Inferior parietal cortex (tissue), 1 donor: ENCODE data around the gene MAPK10.
"Not testable (repeated sequence)": the region's sequence is repeated elsewhere in the genome, so short reads cannot be mapped to it uniquely, and the experiment has no call there.

ENCODE experiments used
- DNase-seq: peaks from one replicate; pipeline ENCODE4 v3.0.0-alpha.2; 2016; ENCODE audit errors: extremely low spot score

Gene MAPK10

DNA sequence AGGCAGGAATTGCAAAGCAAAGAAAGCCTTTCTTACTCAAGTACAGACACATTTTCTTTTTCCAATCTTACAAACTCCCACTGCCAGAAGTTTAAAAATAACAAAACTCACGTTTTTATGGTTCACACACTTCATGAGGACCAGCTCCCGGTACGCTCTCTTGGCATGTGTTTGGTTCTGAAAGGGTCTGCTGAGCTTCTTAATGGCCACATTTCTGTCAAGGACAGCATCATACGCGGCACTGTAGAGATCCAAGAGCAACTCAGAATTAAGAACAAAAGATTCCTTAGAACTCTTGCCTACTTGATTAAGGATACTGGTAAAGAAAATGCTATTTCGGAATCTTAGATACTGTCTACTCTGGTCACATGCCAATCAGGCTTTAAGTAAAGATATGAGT lies 252.7 kb downstream of the MAPK10 start:
- no peak for DNase-seq

DNA sequence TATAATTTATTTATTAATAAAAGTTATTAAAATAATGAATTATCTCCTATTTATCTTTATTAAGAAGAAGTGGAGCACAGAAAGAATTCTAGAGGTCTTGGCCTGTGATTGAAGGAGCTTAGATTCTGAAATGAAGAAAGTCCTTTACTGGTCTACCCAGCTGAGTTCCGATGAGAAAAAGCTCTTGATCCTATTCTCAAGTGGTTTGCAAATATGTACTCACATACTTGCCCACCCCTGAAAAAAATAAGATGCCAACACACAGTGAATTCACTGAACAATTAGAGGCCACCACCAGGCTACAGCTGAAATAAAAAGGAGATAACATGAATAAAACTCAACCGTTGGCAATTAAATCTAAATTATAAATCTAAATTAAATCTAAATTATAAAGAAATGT lies 253.4 kb downstream of the MAPK10 start:
- DNase-seq, result no peak

DNA sequence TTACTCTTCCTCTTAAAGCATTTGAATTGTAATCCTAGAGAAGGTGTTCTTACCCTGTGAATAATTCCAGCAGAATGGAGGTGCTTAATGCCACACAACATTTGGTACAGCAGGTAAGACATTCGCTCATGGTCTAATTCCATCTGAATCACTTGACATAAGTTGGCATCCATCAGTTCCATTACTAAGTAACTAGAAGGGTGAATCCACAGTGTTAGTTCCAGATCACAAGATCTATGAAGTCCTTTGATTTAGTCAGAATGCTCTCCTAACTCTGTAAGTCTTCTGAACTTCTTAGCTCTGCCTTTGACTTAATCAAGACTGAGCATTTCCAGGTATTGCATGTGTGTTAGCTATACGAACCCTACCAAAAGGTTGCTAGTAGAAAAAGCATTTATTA lies 258.0 kb downstream of the MAPK10 start:
- no peak for DNase-seq

DNA sequence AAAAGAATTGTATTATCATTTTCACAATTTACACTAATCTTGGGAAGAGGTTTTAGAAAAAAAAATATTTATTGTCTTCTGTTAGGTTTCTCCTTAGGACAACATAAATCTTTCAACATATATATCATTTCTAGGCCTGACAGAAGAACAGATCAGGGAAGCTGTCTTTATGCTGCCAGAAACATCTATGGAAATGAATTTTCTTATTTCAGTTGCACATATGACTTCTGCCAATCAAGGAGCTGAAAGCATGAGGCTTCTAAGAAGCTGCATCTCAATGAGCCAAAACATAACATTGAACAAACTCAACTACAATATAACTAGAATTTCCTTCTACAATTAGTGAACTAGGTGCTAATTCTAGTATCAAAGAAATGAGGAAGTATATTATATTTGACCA lies 258.4 kb downstream of the MAPK10 start:
- no peak for DNase-seq

DNA sequence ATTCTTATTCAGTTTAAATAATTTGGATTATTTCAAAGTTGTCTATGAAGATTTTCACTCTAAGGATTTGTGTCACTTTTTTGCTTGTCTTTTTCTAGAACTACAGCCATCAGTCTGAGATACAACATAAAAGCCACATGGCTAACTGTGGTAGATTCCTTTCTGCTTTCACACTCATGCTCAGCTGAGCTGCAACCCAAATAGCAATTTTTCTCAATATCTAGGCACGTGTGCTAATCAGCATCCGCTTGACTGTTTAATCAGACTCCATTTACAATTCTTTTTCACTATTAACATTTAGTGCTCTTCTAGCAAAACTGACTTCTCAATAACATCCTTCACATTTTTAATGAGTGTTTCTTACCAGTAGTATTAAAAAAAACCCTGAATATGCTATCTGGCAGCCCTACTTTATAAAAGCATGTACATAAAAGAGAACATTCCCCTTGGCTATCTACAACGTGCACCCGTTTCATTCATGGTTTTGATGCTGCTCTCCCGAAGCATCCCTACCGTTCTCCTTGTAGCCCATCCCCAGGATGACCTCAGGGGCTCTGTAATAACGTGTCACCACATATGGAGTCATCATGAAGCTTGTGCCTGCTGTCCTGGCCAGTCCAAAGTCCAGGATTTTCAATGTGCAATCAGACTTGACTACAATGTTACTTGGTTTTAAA lies 259.2 kb downstream of the MAPK10 start:
- DNase-seq, result no peak

DNA sequence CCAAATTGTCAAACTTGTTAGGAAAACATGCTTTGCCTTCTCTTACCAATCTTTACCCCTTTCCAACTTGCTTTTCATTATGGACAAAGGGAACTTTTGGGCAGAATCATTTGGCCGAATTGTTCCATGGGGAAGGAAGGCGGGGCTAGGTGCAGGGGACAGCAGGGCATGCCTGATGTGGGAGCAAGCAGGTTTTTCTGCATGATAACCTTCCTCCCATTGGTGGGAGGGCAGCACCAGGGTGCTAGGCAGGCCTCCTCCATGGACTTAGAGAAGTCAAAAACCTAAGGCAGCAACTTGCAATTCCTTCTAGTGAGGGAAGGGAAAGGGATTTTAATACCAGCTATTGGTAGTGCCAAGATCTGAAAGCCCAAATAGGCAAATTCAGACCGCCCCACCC lies 260.5 kb downstream of the MAPK10 start:
- no peak for DNase-seq

DNA sequence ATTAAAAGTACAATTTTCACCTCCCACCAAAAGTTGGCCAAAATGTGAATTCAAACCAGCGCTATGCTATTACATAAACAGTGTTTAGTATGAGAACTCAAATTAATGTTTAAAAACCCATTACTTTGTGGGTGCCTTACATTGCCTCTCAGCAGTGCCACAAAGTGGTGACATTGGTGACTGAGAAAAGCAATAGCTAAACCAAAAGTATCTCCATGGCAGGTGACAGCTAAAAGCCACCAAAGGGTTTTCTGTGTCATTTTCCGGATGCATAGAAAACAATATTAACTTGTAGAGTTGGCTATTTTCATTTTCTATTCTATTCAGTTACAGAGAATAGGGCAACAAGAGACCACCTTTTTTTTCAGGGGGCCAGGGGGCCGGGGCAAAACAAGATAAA lies 261.2 kb downstream of the MAPK10 start:
- no peak for DNase-seq

DNA sequence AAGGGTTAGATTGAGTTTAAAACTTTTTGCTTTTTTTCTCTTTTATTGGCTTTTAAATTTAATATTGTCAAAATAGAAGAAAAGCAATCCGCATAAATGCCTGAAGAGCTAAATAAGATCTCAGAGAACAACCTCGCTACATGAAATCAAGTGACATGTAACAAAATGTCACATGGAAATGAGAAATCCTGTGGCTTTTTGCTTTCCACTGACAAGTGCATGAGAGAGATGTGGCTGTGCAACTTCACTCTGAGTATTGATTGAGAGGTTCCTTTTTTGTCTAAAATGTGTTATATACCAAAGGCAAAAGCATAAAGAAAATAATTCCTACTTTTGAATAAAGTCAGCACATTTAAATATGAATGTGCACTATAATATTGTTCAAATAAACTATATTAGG lies 263.5 kb downstream of the MAPK10 start:
- DNase-seq, result no peak

DNA sequence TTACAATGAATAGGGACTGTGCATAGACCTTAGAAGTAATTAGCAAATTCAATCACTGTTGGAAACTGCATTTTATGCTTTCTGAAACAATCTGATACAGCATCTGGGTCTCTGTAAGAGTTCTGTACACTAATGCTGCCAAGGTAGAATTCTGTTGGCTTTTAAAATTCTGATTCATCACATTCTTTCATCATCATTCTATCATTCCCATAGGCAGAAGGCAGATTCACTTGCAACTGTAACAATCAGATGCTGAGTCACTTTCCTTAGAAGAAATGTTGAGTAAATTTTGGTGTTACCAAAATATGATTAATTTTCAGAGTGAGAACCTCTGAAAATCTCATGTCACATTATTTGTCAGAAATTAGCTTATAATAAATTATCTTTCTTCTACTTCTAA lies 267.2 kb downstream of the MAPK10 start:
- no peak for DNase-seq

DNA sequence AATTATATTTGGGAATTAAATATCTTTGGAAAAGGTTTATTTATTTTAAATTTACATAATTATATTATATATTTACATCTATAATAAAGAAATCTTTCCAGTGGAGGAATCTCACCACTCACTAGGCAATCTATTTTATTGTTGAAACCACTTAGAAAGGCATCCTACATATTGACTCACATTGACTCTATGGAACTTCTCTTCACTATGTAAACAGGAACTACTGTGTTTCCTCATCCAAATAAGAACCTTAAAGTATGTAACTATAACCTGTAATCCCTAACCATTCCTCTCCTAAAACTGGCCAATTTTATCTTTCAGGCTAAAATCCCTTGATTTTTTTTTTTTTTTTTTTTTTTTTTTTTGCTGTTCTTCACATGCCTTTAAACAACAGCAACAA lies 268.7 kb downstream of the MAPK10 start:
- DNase-seq, result no peak

DNA sequence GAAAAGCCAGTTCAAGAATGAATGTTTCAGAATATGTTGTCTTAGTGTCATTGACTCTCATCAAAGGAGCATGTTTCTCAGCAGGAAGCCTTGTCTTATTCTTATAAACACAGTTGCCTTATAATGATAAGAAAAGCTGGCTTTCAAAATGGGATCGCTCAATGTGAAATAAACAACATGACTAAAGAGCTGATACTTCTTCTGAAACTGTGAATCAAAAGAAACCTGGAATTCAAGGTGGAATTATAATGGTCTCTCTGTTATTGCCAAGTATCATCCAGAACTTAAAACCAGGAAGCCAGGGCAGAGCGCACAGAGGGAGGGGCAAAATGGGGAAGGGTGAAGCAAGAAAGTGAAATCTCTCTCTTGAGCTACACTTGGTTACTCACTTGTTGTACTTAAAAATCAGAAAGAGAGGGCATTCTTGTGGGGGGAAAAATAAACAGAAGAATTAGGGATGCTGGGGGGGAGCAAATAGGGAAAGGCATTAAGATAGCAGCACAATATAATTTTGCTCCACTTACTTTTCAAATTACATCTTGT lies 270.0 kb downstream of the MAPK10 start:
- no peak for DNase-seq

DNA sequence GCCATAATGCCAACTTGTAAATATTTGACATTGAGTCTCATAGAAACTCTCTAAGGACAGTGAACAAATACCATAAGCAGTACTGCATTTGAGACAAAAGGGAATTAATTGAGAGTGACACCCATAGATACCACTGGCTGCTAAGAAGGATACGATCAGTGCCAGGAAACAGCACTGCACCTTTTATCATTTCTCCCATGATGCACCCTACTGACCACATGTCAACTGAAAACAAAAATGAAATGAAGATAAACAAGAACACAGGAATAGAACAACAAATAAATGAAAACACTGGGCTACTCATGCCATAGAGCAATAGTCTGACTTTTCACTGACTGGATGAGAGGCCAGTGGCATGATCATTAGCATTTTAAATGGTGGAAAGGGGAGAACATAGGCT lies 270.8 kb downstream of the MAPK10 start:
- DNase-seq, result no peak

DNA sequence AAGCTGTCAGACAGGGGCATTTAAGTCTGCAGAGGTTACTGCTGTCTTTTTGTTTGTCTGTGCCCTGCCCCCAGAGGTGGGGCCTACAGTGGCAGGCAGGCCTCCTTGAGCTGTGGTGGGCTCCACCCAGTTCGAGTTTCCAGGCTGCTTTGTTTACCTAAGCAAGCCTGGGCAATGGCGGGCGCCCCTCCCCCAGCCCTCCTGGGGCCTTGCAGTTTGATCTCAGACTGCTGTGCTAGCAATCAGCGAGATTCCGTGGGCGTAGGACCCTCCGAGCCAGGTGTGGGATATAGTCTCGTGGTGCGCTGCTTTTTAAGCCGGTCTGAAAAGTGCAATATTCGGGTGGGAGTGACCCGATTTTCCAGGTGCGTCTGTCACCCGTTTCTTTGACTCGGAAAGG lies 284.1 kb downstream of the MAPK10 start:
- DNase-seq, result not testable (repeated sequence)

DNA sequence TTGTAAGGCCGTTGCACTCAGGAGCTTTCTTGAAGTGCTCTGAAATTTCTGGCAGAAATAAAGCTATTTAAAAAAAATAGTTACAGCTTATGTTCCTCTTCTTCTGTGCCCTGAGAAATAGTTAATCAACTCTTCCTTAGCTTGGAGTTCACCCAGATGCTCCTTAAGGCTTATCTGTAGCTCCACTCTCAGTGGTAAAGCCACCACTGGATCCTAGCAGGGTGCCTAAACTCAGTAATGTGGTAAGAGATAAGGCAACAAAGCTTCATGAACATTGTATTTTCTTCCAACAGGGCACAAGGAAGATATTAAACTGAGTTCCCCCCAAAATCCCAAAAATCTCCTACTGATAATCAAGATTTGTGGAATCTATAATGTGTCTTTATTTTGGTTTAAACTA lies 299.5 kb downstream of the MAPK10 start:
- DNase-seq, result no peak

DNA sequence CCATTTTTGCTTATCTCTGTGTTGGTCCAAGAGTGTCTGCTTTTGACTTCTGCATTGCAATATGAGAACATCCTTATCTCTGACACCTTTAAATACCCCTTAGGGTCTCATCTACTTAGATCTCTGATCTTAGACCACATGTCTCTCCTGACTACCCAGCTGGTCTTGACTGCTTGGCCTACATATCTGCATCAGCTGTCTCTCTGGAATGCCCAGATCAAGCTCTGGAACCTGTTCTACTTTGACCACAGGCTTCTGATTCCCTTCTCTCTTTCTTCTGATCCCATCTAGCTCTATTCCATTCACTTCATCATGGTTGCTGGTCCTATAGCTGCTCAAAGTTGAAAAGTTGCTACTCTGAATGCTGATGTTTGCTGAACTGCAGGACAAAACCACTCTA lies 301.2 kb downstream of the MAPK10 start:
- DNase-seq, result no peak

DNA sequence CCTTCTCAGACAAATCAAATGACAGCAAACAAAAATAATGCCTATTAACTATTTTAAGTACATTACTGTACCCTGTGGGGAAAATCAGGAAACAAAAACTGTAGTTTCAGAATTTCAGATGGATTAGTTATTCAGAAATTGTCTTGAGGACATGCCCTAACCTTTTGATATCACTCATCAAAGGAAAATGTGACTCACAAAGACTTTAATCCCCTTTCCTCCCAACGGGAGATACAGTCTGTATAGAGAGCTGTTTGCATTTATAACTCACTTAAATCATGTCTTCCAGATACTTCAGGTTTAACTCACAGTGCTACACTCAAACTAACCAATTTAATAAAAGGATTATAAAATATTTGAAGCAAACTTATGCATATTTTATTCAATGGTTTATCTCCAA lies 304.0 kb downstream of the MAPK10 start:
- no peak for DNase-seq

DNA sequence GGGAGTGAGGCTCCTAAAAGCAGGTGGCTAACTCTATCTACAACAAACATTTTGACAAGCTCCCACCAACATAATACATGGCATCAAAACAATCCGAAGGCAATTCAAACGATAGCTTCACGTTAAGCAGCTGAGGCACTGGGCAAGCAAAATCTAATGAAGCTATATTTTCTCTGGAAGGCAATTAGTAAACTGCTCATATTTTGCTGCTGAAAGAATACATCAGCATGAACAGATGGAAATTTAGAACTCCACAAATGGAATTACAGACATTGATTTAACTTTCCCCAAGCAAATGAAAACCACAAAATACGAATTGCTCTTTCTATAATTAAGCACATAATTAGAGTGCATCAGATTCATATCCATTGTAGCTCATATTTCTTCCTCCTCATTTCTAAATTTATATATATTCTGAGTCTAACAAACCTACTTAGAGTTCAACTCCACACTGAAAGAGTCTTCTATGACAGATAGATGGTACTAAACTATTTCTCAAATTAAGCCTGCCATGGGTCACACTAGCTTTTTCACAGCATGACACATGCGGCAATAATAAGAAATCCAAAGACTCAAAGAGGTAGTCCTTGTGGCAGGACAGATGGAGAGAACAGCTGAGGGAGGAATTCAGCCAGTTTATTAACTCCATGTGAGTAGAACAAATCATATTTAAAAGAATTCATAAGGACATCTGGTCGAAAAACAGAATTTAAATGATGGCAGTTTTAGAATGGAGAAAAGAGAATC lies 305.4 kb downstream of the MAPK10 start:
- DNase-seq, result no peak

DNA sequence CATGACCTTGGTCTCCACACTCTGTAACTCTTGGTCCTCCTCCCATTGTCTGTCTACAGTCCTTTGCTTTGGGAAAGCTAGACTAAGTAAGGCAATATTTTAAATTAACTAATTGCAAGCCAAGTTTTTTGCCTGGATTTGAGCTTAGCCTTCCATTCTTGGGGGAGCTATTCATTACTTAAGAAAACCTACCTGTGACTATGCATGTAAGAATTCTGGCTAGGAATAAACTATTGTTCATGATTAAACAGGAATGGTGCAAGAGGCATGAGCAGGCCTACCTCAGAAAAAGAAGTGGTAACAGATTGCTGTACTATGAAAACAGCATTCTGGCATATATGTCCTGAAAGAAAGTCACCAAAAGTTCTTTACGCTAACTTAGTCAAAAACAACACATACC lies 309.4 kb downstream of the MAPK10 start:
- DNase-seq, result no peak

DNA sequence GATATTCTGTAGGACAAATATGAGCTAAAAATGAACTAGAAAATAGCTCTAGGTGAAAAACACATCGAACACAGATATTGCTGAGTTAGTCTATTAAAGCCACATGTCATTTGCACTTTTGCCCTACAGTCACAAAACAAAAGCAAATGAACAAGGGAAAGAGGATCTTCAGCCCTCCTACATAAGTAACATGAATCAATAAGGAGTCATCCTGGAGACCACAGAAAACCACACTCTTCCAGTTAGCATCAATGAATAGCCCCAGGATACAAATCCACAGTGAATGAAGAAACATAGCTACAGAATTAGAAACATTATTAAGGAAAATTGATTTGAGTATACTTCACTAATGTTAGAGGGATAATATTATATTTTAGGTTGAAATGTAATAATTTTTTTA lies 311.4 kb downstream of the MAPK10 start:
- no peak for DNase-seq

DNA sequence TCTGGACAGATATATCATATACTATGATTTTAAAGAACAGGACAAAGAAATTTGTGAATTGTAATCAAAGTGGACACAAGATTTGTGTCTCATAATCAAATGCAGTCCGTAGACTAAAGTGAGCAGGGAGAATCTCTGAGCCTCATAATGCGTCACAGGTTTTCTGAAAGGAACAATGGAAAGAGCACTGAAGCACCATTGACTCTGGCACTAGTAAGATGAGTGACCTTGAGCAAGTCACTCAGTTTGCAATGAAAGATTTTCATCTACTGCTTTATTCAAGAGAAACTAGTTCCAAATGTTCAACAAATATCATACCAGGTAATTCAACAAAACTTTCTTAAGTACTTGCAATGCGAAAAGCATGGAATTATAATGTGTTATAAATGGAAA lies 315.3 kb downstream of the MAPK10 start:
- DNase-seq, result no peak

DNA sequence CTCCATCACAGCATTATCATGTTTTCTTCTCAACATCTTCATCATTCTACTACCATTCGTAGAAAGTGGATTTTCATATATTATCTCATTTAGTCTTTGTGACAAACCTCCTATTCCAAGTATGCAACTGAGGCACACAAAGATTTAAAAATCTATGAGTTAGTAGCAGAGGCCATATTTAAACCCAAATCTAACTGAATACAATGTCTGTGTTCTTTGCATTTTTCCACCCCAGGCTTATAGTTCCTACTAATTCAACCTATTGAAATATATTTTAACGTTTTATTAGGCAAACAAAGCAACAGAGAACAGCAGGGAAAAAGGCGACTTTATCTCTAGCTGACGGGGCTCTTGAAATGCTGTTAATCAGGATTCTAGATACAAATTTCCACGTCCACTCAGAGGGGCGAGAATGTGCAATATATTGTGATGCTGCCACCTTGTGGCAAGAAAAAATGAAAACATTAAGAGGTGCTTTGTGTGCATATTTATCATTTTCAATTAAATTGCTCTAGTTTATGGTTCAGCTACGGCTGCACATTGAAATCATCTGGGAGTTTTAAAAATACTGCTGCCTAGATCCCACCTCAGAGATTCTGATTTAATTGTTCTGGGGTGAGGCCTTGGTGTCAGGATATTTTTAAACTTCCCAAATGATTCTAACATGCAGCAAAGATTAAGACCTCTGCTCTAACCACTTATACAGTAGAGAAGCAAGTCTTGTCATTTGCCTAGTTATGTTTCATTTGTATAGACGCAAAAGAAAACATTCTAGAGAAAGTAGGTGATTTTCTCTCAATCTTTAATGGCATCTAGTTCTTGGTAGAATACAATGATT lies 315.9 kb downstream of the MAPK10 start:
- peak; percentile 88 for DNase-seq

DNA sequence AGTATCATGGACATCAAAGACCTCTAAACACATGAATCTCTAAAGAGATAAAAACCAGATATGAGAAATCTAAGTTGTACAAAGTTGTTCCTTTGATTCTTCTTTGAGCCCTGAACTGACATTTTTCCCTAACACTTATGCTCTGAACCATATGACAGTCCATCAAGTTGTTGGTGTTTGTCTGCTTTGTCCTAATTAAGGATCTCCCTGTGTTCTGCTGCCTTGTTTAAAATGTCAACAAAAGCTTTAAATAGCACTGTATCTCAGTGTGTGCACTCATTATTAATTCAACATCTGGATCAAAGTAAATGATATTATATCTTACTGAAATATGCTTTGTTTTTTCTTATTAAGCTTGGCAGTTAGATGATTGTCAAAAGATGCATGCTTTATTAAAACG lies 321.8 kb downstream of the MAPK10 start:
- no peak for DNase-seq

DNA sequence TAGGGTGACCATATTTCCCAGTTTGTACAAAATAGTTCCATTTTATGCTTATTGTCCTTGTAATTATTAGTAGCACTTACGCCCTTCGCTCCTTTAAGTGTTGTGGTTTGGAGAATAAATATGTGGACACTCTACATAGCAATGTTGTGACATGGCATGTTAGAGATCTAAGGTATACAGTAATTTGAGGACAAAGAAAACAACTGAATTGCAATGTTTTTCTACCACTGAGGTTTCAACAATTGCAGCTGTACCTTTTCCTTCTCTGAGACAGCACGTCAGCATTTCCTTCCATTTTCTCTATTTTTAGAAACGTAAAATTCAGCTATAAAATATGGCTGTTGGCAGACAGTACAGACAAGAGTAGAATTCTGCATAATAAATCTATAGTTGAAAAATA lies 323.1 kb downstream of the MAPK10 start:
- no peak for DNase-seq
